ENCODE results near the gene EHMT2.
"Not testable (repeated sequence)": the region's sequence is repeated elsewhere in the genome, so short reads cannot be mapped to it uniquely, and the experiment has no call there.

Gene EHMT2

GRCh38 chr6:31915351-31915750, 17.9 kb upstream of the EHMT2 start:
- DNase-seq (ENCODE audit: low spot score) = no peak

- DNase-seq (ENCODE audit: low spot score) = no peak
Observed at GRCh38 chr6:31911826-31912585, 14.5 kb upstream of the EHMT2 start.

- DNase-seq (ENCODE audit: low spot score) = not testable (repeated sequence)
Observed at GRCh38 chr6:31909298-31909697, 11.8 kb upstream of the EHMT2 start.

- no peak for DNase-seq (ENCODE audit: low spot score)
Observed at GRCh38 chr6:31908791-31909190, 11.3 kb upstream of the EHMT2 start.

GRCh38 chr6:31908255-31908654, 10.8 kb upstream of the EHMT2 start:
- not testable (repeated sequence) for DNase-seq (ENCODE audit: low spot score)

- no peak for DNase-seq (ENCODE audit: low spot score)
Observed at GRCh38 chr6:31907158-31907813, 9.8 kb upstream of the EHMT2 start.

- not testable (repeated sequence) for DNase-seq (ENCODE audit: low spot score)
Observed at GRCh38 chr6:31906727-31907126, 9.2 kb upstream of the EHMT2 start.

- no peak for DNase-seq (ENCODE audit: low spot score)
Observed at GRCh38 chr6:31906122-31906521, 8.6 kb upstream of the EHMT2 start.

- no peak for DNase-seq (ENCODE audit: low spot score)
Observed at GRCh38 chr6:31905041-31905440, 7.5 kb upstream of the EHMT2 start.

- DNase-seq (ENCODE audit: low spot score) = no peak
Observed at GRCh38 chr6:31903957-31904356, 6.5 kb upstream of the EHMT2 start.

- peak; percentile 27 for DNase-seq (ENCODE audit: low spot score)
Observed at GRCh38 chr6:31901953-31902643, 4.6 kb upstream of the EHMT2 start, which contains the start of gene ZBTB12. Gene ZBTB12 (minus strand): TSS chr6:31902086. CDS start chr6:31901305, 781 bp downstream.

- DNase-seq (ENCODE audit: low spot score) = no peak
Observed at GRCh38 chr6:31901415-31901952, 4.0 kb upstream of the EHMT2 start.

- DNase-seq (ENCODE audit: low spot score) = no peak
Observed at GRCh38 chr6:31900917-31901414, 3.5 kb upstream of the EHMT2 start.

- DNase-seq (ENCODE audit: low spot score) = no peak
Observed at GRCh38 chr6:31899882-31900722, 2.6 kb upstream of the EHMT2 start.

GRCh38 chr6:31899215-31899614, 1.7 kb upstream of the EHMT2 start:
- DNase-seq (ENCODE audit: low spot score) = no peak

- DNase-seq (ENCODE audit: low spot score) = peak; percentile 80
Observed at GRCh38 chr6:31898383-31899011, 999 bp upstream of the EHMT2 start.

GRCh38 chr6:31896856-31897611, 464 bp downstream of the EHMT2 start:
- no peak for DNase-seq (ENCODE audit: low spot score)

- no peak for DNase-seq (ENCODE audit: low spot score)
Observed at GRCh38 chr6:31896493-31896855, 1.0 kb downstream of the EHMT2 start.

- DNase-seq (ENCODE audit: low spot score) = no peak
Observed at GRCh38 chr6:31892821-31893220, 4.7 kb downstream of the EHMT2 start.

- no peak for DNase-seq (ENCODE audit: low spot score)
Observed at GRCh38 chr6:31889331-31889972, 8.0 kb downstream of the EHMT2 start.
